GM12872 (cell line): ENCODE measurements around the gene DXO.

Experiments
- TF ChIP-seq, protein P1 (sequence below): IDR thresholded peaks from 3 replicates; pipeline ENCODE4 v1.5.1; 2011; ENCODE audit warnings: low read depth, mild to moderate bottlenecking, low read length, moderate library complexity; ENCODE audit not compliant: insufficient read depth

DXO gene

GRCh38 chr6:31935823-31936222, 36.1 kb downstream of the DXO start:
- TF ChIP-seq, protein P1, sequence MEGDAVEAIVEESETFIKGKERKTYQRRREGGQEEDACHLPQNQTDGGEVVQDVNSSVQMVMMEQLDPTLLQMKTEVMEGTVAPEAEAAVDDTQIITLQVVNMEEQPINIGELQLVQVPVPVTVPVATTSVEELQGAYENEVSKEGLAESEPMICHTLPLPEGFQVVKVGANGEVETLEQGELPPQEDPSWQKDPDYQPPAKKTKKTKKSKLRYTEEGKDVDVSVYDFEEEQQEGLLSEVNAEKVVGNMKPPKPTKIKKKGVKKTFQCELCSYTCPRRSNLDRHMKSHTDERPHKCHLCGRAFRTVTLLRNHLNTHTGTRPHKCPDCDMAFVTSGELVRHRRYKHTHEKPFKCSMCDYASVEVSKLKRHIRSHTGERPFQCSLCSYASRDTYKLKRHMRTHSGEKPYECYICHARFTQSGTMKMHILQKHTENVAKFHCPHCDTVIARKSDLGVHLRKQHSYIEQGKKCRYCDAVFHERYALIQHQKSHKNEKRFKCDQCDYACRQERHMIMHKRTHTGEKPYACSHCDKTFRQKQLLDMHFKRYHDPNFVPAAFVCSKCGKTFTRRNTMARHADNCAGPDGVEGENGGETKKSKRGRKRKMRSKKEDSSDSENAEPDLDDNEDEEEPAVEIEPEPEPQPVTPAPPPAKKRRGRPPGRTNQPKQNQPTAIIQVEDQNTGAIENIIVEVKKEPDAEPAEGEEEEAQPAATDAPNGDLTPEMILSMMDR = no peak

DNA sequence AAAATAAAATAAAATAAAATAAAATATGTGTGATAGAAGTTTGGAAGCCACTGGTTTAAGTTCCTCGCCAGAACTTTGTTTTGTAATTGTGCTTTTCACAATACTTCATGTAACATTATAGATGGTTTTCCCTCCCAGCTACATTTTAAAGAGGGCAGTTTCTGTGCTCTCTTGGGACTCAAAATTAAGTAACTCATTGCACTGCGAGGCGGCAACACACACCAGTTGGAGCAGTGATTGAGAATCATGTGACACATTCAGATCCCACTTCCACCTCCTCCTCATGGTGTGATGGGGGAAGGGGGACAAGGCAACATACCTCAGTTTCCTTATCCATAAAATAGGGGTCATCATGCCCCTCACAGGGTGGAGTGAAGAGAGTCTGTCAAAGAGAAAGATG, 36.9 kb downstream of the DXO start:
- TF ChIP-seq, protein P1 = no peak

DNA sequence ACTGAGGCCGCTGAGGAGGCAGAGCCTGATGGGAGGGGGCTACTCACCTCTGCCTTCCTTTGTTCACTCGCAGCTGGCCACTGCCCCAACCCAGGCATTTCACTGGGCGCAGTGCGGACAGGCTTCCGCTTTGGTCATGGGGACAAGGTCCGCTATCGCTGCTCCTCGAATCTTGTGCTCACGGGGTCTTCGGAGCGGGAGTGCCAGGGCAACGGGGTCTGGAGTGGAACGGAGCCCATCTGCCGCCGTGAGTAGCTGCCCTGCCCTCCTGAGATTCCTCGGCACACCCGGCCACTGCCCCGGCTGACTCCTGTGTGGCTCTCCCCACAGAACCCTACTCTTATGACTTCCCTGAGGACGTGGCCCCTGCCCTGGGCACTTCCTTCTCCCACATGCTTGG, 38.4 kb downstream of the DXO start:
- TF ChIP-seq, protein P1 = no peak

GRCh38 chr6:31930962-31931361, 41.0 kb downstream of the DXO start:
- TF ChIP-seq, protein P1 = no peak

GRCh38 chr6:31928672-31928939, 43.3 kb downstream of the DXO start:
- TF ChIP-seq, protein P1 = no peak

- TF ChIP-seq, protein P1 = no peak
These were observed 43.9 kb downstream of the DXO start for GRCh38 chr6:31927863-31928671.

- TF ChIP-seq, protein P1 = no peak
These were observed 44.6 kb downstream of the DXO start, which contains the start of gene C2 for GRCh38 chr6:31927242-31927862. Gene C2, plus strand, starts transcription at chr6:31927717. Its CDS starts 36 bp downstream, at chr6:31927753.
